Activated B cell treated with CpG ODN at 0.5 μM for 24 hours (primary cell): ENCODE data around the gene SORCS1. TPM values are rescaled to one million over a fixed set of nuclear protein-coding genes. Genes with fewer than 3 reads are reported as not detected.

Experiments
- ATAC-seq: fragments of 200-7000 bp; cut with Tn5 transposase; one replicate; pipeline ENCODE4 v1.10.0; 2021; ENCODE audit warnings: low read depth, mild to moderate bottlenecking, moderate library complexity
- CTCF ChIA-PET: fragments of 350-600 bp; sonication (Branson Sonifier 250); formaldehyde crosslinking; loops from one replicate; lab custom pipeline; 2021; ENCODE audit warnings: antibody characterized with exemption; lab: Charles Lee
- POLR2A ChIA-PET: fragments of 350-600 bp; sonication (Branson Sonifier 250); formaldehyde crosslinking; loops from one replicate; lab custom pipeline; 2021; ENCODE audit warnings: antibody characterized with exemption; lab: Charles Lee
- DNase-seq: peaks from one replicate; pipeline ENCODE4 v3.0.0; 2022
- H3K27ac Mint-ChIP-seq: one replicate; pipeline ENCODE4 v1.8.0; 2020; ENCODE audit warnings: mixed read lengths
- H3K27me3 Mint-ChIP-seq: one replicate; pipeline ENCODE4 v1.8.0; 2021; ENCODE audit warnings: mixed read lengths
- H3K36me3 Mint-ChIP-seq: one replicate; pipeline ENCODE4 v1.8.0; 2021; ENCODE audit warnings: low read depth, mixed read lengths
- H3K4me1 Mint-ChIP-seq: one replicate; pipeline ENCODE4 v1.8.0; 2021; ENCODE audit warnings: mixed read lengths
- H3K4me3 Mint-ChIP-seq: one replicate; pipeline ENCODE4 v1.8.0; 2020; ENCODE audit warnings: mild to moderate bottlenecking, mixed read lengths
- H3K9me3 Mint-ChIP-seq: one replicate; pipeline ENCODE4 v1.8.0; 2020; ENCODE audit warnings: mixed read lengths
- intact Hi-C: fragments of 100-400 bp; cut with micrococcal nuclease; formaldehyde crosslinking; loops from one replicate; pipeline ENCODE4 v1.15.1; 2024
- total RNA-seq: library from RNA; stranded (reverse); gene quantifications from 2 replicates; pipeline ENCODE4 v1.2.3, GENCODE V29; 2022
- TF ChIP-seq, protein P1 (sequence below): fragments of 200-600 bp; IDR thresholded peaks from one replicate; pipeline ENCODE4 v1.8.0; 2022; ENCODE audit warnings: antibody characterized with exemption, mild to moderate bottlenecking

The SORCS1 gene
- total RNA-seq, 1 donor from 2014 or later, result not detected

DNA sequence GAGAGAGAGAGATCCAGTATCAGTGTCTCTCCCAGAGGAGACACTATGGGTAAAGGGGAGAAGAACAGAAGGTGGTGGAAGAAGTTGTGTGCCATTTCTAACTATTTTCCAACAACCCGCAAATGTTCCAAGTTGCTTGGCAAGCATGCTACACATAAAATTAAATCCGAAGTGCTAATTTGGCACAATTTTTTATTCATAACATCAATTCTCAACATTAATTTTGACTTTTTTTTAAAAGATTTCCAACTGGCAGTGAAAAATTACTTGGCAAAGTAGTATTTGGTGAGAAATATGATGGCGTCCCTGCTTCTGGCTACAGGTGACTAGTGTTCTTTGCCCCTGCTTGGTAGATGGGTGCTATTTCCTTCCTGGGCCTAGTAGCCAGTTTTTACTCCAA is 622.0 kb downstream of the SORCS1 start:
- intact Hi-C loops, result no loop called here

DNA sequence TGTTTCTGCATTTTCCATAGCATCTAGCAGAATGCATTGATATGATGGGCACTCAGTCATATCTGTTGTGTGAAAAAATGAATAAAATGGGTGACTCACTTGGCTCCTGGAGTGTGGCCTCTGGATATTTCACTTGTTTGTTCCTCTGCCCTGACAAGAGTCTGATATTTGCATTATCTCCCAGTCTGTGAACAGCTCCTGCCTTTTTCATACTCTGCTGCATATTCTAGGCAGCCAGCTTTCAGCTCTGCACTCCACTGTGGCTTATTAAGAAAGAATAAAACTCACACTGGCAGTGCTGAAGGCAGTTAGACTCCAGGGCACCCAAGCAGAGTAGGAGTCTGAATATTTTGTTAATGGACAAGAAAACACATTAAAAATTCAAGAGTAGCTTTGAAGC is 623.9 kb downstream of the SORCS1 start:
- ChIA-PET CTCF (no interaction called here), POLR2A (no interaction called here)
- intact Hi-C loops, result no loop called here
- Mint-ChIP-seq H3K4me1 (no peaks in the 10 kb centered on the region), H3K9me3 (peaks cover 2% of the 10 kb centered on the region), H3K27me3 (no peaks in the 10 kb centered on the region), H3K4me3 (no peak overlapping the region), H3K36me3 (no peaks in the 10 kb centered on the region), H3K27ac (no peak overlapping the region)
- TF ChIP-seq, protein P1, sequence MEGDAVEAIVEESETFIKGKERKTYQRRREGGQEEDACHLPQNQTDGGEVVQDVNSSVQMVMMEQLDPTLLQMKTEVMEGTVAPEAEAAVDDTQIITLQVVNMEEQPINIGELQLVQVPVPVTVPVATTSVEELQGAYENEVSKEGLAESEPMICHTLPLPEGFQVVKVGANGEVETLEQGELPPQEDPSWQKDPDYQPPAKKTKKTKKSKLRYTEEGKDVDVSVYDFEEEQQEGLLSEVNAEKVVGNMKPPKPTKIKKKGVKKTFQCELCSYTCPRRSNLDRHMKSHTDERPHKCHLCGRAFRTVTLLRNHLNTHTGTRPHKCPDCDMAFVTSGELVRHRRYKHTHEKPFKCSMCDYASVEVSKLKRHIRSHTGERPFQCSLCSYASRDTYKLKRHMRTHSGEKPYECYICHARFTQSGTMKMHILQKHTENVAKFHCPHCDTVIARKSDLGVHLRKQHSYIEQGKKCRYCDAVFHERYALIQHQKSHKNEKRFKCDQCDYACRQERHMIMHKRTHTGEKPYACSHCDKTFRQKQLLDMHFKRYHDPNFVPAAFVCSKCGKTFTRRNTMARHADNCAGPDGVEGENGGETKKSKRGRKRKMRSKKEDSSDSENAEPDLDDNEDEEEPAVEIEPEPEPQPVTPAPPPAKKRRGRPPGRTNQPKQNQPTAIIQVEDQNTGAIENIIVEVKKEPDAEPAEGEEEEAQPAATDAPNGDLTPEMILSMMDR, result no peak
- ATAC-seq, result no peak
- DNase-seq, result no peak

More for the DNA sequence above, 622.0 kb downstream of the SORCS1 start:
- H3K36me3 Mint-ChIP-seq, result no peaks in the 10 kb centered on the region
- H3K9me3 Mint-ChIP-seq, result peaks cover 2% of the 10 kb centered on the region
- ATAC-seq, result no peak
- ChIA-PET POLR2A (no interaction called here), CTCF (no interaction called here)
- H3K4me3 Mint-ChIP-seq, result no peak overlapping the region
- no peak overlapping the region for H3K27ac Mint-ChIP-seq
- TF ChIP-seq, protein P1, result no peak
- no peaks in the 10 kb centered on the region for H3K4me1 Mint-ChIP-seq
- no peaks in the 10 kb centered on the region for H3K27me3 Mint-ChIP-seq
- no peak for DNase-seq

DNA sequence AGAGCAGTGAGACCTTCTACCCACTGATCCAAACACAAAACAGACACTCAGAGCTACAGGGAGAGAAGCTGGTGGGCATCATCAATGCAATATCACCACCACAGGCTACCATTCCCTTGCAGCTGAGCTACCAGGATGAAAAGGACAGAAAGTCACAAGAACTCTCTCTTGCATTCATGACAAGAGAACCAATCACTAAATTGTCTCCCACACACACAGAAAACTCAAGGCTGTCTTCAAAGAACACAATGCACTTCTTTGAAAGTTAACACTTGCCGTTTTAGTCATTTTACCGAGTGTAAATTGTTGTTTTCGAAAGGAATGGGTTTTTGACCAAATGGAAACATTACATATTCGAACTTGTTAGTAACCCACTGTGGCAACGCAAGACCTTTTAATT is 626.6 kb downstream of the SORCS1 start:
- no peak overlapping the region for H3K27ac Mint-ChIP-seq
- ChIA-PET POLR2A (no interaction called here), CTCF (no interaction called here)
- no peaks in the 10 kb centered on the region for H3K27me3 Mint-ChIP-seq
- intact Hi-C loops, result no loop called here
- TF ChIP-seq, protein P1, result no peak
- DNase-seq (no peak), ATAC-seq (no peak)
- H3K36me3 Mint-ChIP-seq, result no peaks in the 10 kb centered on the region
- H3K4me1 Mint-ChIP-seq, result no peaks in the 10 kb centered on the region
- peaks cover 2% of the 10 kb centered on the region for H3K9me3 Mint-ChIP-seq
- H3K4me3 Mint-ChIP-seq, result no peak overlapping the region

DNA sequence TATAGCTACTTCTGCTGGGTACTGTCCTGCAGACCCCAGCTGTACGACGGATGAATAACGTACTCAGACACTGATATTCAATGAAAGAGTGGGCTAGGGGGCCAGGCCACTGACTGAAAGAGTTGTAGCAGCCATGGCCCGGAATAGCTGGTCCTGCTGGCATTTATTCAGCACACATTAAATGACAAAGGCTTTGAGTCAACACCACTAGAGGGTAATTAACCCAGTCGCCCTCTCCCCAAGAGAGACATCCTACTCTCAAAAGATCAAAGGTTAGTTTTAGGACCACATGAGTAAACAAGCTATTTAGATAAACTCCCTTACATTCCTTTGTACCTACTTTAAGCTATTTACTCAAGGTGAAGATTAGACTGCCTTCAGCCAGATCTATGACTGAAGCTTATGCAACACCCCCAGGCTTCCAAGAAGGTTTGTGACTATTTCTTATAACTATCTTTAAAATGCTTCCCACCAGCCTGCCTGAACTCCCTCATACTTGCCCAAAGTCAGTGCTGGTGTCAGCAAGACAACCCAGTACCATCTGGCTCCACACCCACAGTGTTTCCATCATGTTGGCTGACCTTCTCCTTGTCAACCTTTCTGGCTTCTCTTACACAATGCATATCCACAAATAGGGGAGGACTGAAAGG is 629.1 kb downstream of the SORCS1 start:
- H3K27ac Mint-ChIP-seq, result no peak overlapping the region
- CTCF ChIA-PET, result no interaction called here
- H3K36me3 Mint-ChIP-seq, result no peaks in the 10 kb centered on the region
- H3K27me3 Mint-ChIP-seq, result no peaks in the 10 kb centered on the region
- POLR2A ChIA-PET, result no interaction called here
- H3K9me3 Mint-ChIP-seq, result peaks cover 2% of the 10 kb centered on the region
- TF ChIP-seq, protein P1, result no peak
- intact Hi-C loops, result no loop called here
- no peak overlapping the region for H3K4me3 Mint-ChIP-seq
- no peak for ATAC-seq
- no peaks in the 10 kb centered on the region for H3K4me1 Mint-ChIP-seq
- no peak for DNase-seq

DNA sequence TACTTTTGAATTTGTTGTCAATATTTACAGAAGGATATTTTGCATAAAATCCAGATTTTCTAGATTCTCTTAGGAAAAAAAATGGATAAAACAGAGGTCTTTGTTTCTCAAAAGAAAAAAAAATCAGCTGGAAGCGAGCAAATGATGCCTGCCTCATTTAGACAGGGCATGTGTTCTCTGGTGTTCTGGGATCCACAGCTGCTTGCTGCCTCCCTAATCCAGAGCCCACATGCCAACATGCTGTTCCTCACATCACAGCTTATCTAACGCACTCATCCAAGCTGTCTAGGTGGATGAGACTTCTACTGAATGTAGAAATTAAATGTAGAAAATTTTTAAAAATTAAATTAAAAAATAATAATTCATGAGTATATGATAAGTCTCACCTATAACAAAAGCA is 630.1 kb downstream of the SORCS1 start:
- Mint-ChIP-seq H3K27me3 (no peaks in the 10 kb centered on the region), H3K27ac (no peak overlapping the region), H3K9me3 (peaks cover 2% of the 10 kb centered on the region), H3K4me3 (no peak overlapping the region), H3K36me3 (no peaks in the 10 kb centered on the region), H3K4me1 (no peaks in the 10 kb centered on the region)
- TF ChIP-seq, protein P1, result no peak
- intact Hi-C loops, result no loop called here
- CTCF ChIA-PET, result no interaction called here
- ATAC-seq (no peak), DNase-seq (no peak)
- POLR2A ChIA-PET, result no interaction called here
